HG03064 (cell line): ENCODE data around the gene ANO9.

Experiments used
- ATAC-seq: cut with Tn5 transposase; IDR thresholded peaks from one replicate; pipeline ENCODE4 v1.9.1; 2021; ENCODE audit warnings: low read depth; ENCODE audit not compliant: unreplicated experiment

ANO9 gene

DNA sequence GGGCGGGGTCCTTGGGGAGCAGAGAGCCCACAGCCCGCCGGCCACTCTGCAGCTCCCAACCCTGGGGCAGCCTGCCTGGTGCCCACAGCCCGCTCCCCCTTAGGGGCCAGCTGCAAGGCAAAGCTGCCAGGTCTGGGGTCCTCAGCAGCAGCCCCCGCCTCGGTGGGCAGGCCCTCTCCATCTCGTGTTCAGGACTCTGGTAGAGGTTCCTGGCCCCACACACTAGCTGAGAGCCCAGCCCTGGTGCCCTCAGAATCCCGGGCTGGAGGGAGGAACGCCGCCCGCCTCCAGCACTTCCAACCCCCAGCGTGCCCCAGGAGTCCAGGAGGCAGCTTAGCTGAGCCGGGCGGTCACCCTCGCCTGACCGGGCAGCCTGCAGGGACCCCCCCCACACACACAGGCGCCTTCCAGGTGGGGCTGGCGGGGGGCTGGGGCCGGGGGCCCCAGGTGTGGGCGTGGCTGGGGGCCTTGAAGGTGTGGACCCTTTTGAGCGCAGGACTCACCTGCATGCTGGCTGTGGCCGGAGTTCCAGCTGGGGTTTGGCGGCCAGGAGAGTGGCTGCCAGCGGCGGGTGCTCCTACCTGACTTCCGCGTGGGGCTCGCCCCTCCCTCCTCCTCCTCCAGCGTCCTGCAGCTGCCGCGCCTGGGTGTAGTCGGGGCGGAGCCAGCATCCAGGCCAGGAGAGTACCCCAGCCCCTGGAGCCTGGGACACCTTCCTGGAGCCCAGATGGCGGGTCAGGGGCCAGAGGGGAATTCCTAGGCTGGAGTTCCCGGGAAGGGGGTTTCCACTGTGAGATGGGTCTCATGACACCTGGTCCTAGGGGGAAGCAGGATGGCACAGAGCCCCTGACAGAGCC lies at the start of gene ANO9:
Gene ANO9, minus strand, starts transcription at position 594 of the 857 bp plus-strand sequence. Its CDS starts 85 bp downstream, at position 509.
- ATAC-seq, result no peak

DNA sequence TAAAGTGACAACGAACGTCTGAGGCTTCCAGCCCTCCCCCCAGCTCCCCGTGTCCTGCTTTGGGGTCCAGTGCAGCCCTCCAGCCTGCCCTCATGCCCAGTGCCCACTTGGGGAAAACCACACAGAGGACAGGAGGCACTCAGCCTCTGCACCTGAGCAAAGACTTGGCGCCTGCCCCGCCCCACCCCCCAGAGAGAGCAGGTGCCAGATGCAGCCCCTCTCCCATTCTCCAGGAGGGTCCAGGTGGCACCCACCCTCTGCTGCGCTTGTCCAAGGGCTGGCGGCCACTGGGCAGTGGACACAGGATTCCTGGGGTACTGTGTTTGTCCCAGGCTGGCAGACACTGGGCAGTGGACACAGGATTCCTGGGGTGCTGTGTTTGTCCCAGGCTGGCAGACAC lies 49.5 kb upstream of the ANO9 start:
- no peak for ATAC-seq

GRCh38 chr11:490930-491260 lies 49.1 kb upstream of the ANO9 start:
- ATAC-seq, result no peak

GRCh38 chr11:490186-490929 lies 48.5 kb upstream of the ANO9 start:
- ATAC-seq, result no peak

- no peak for ATAC-seq
These were observed 47.9 kb upstream of the ANO9 start for GRCh38 chr11:489610-490185.

DNA sequence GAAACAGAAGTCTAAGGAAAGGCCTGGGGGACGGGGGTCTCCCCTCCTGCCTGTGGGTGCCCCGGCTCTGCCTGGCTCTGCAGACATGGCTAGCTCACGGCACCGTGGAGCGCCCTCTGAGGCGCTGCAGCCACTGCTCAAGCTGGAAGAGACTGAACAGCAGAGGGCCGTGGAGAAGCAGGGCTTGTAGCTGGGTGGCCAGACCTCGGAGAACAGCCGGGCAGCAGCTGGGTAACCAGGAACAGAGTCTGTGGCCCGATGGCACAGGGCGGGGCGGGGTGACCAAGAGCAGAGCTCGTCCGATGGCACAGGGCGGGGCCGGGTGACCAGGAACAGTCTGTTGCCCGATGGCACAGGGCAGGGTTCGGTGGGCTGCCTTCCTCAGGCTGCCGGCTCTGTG lies 47.2 kb upstream of the ANO9 start:
- ATAC-seq, result no peak

DNA sequence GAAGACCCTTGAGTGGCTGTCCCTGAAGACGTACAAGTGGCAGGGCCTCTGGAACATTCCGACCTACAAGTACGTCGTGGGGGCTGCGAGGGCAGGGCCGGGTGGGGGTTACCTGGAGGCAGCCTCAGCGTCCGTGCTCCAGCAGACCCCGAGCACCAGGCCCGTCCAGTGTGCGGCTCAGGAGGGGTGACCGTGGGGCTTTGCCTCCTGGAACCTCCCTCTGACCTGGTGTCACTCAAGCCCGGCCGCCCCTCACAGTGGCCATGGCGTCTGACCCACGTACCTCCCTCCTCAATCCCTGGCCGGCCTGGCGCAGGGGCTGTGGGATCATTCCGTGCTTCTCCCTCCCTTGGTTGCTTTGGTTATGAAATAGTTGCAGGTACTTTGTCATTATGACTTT lies 46.8 kb upstream of the ANO9 start:
- no peak for ATAC-seq

DNA sequence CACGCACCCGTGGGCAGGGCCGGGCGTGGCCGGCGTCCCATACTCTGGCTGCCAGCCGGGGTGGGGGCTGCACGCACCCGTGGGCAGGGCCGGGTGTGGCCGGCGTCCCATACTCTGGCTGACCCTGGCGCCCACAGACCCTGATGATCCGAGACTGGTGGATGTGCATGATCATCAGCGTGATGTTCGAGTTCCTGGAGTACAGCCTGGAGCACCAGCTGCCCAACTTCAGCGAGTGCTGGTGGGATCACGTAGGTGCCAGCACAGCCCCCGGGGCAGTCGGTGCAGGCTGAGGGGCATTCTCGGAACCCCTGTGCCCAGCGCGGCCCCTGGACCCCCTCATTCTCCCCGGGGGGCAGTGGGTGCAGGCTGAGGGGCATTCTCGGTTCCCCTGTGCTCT lies 46.3 kb upstream of the ANO9 start:
- no peak for ATAC-seq

DNA sequence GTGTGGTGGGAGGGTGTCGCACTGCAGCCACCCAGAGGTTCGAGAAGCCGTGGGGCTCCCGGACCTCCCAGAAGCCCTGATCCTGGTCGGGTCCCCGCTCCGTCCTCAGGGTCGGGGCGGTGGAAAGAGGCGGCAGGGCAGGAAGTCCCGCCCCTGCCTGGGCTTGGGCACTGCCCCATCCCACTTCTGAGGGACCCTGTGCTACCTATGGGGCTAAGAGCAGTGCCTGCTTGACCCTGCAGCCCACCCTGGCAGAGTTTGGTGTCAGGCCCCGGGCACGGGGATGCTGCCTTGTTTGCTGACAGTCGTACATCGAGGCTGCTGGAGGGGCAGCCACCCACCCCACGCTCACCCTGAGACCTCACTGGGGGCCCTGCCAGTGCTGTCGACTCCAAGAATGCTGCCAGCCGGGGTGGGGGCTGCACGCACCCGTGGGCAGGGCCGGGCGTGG lies 45.8 kb upstream of the ANO9 start:
- ATAC-seq, result no peak

GRCh38 chr11:486189-486588 lies 44.4 kb upstream of the ANO9 start:
- ATAC-seq, result no peak

DNA sequence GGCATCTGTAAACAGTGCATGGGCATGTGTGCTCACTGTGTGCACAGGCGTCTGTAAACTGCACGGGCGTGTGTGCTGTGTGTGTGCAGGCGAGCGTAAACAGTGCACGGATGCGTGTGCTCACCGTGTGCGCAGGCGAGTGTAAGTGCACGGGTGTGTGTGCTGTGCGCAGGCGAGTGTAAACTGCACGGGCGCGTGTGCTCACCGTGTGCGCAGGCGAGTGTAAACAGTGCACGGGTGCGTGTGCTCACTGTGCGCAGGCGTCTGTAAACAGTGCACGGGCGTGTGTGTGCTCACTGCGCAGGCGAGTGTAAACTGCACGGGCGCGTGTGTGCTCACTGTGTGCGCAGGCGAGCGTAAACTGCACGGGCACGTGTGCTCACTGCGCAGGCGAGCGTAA lies 42.8 kb upstream of the ANO9 start:
- ATAC-seq, result no peak

GRCh38 chr11:479311-479710 lies 37.5 kb upstream of the ANO9 start:
- ATAC-seq, result no peak

GRCh38 chr11:477052-477715 lies 35.4 kb upstream of the ANO9 start:
- ATAC-seq, result no peak

DNA sequence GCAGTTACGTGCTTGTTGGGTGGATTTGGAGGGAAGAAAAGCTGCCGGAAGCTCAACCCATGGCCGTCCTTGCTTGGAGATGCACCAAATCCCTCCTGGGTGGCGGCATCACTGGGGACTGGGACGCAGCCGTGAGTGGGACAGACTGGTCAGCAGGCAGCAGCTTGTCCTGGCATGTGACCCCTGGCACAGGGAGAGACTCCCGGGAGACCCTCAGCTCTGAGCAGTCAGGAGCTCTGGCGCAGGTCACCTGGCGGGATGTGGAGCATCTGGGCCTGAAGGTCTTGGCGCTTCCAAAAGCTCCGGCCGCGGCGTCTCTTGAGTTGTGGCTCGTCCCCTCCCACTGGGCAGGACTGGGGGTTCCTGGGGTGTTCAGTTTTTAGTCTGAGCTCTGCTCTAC lies 34.6 kb upstream of the ANO9 start:
- no peak for ATAC-seq

DNA sequence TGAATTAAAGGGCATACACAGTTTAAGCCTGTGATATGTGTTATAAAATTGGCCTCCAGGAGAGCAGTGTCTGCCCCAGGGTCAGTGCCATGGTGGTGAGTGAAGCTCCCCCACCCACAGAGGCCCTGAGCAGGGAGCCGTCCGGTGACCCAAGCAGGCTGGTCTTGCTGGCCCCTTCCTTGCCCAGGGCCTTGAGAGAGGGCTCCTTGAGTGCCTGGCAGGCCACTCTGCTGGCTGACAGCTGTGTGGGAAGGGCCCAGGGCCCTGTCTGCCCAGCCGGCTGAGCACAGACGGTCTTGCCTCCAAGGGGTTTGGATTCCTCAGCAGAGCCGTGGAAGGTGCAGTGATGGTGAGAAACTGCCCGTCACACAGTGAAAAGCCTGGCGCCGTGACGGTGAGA lies 34.1 kb upstream of the ANO9 start:
- no peak for ATAC-seq

GRCh38 chr11:474914-475506 lies 33.2 kb upstream of the ANO9 start:
- ATAC-seq, result no peak

GRCh38 chr11:473962-474785 lies 32.4 kb upstream of the ANO9 start:
- no peak for ATAC-seq

- no peak for ATAC-seq
These were observed 31.6 kb upstream of the ANO9 start for GRCh38 chr11:473415-473814.

DNA sequence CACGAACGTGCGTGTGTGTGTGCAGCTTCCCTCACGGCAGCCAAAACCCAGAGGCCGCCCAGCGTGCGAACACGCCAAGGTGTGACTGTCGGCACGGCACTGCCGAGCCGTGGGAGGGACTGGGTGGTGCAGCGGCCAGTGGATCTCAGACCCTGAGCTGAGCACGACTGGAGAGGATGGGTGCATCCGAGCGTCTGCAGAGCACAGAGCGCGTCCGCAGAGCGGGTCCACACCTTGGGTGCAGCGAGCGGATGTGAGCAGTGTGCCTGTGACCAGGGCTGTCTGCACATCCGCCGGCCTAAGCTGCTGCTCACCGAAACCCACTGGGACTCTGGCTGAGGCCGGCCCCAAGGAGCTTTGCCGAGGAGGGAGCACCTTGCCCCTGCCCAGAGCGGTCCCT lies 31.0 kb upstream of the ANO9 start:
- ATAC-seq, result no peak

DNA sequence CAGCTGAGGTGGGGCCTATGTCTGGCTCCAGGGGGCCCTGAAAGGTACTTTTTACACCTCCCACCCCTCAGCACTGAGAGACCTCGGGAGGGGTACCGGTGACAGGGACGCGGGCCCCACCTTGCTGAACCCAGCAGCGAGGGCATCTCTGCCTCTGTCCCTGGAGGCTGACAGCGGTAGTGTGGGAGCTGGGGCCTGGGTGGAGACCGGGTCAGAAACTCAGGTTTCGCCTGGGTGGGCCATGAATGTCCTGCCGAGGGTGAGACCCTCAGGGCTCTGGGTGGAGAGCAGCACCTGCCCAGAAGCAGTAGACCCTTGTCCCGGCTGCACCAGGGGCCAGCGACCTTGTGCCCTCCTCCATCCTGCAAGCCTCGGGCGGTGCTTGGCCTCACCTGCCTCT lies 30.5 kb upstream of the ANO9 start:
- no peak for ATAC-seq
